ENCODE results near the gene CUL3.

CUL3 gene

DNA sequence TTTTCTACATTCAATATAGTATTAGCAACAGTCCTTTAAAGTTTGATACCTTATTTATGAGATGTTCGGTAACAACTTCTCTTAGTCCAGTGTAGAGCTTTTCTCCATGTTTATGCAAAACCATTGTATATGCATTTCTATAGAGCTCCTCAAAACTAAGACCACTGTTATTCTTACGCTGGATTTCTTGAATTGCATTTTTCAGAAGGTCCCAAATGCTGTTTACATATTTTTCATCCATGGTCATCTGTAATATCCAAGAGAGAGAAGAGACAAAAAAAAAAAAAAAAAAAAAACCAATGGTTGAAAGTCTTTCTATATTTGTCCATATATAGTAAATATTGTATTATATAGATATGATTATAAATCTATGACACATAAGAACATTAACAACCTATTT is 27.6 kb downstream of the CUL3 start:
- H3K27me3 ChIP-seq (ENCODE audit: insufficient read depth, poor library complexity, severe bottlenecking), result no peaks in the 10 kb centered on the region
- no peak overlapping the region for H3K4me3 ChIP-seq (replicated peaks; ENCODE audit: insufficient read depth, low read length)
- TF ChIP-seq SPI1 (IDR thresholded peaks at IDR 0.05; ENCODE audit: borderline replicate concordance, low read depth), result no peak
- no peak for DNase-seq (ENCODE audit: low read depth in 1 of 2, low spot score in 1 of 2)
- no peak overlapping the region for H3K27ac ChIP-seq (replicated peaks)

- DNase-seq (ENCODE audit: low read depth in 1 of 2, low spot score in 1 of 2), result no peak
- Histone ChIP-seq H3K4me3 (replicated peaks; ENCODE audit: insufficient read depth, low read length) (no peak overlapping the region), H3K27ac (replicated peaks) (no peak overlapping the region), H3K27me3 (ENCODE audit: insufficient read depth, poor library complexity, severe bottlenecking) (no peaks in the 10 kb centered on the region)
- TF ChIP-seq REST (IDR thresholded peaks at IDR 0.05; ENCODE audit: insufficient replicate concordance, low read depth) (no peak), SPI1 (IDR thresholded peaks at IDR 0.05; ENCODE audit: borderline replicate concordance, low read depth) (no peak), CTCF (IDR thresholded peaks at IDR 0.05; ENCODE audit: insufficient read depth, low read length) (no peak), POLR2AphosphoS5 (IDR thresholded peaks at IDR 0.05; ENCODE audit: low read depth) (no peak), GABPA (IDR thresholded peaks at IDR 0.05; ENCODE audit: low read depth) (no peak)
Measured at GRCh38 chr2:224556381-224556780, 28.8 kb downstream of the CUL3 start.

- Histone ChIP-seq H3K4me3 (replicated peaks; ENCODE audit: insufficient read depth, low read length) (no peak overlapping the region), H3K27ac (replicated peaks) (no peak overlapping the region), H3K27me3 (ENCODE audit: insufficient read depth, poor library complexity, severe bottlenecking) (no peaks in the 10 kb centered on the region)
- TF ChIP-seq SPI1 (IDR thresholded peaks at IDR 0.05; ENCODE audit: borderline replicate concordance, low read depth) (no peak), CTCF (IDR thresholded peaks at IDR 0.05; ENCODE audit: insufficient read depth, low read length) (no peak), GABPA (IDR thresholded peaks at IDR 0.05; ENCODE audit: low read depth) (no peak), POLR2AphosphoS5 (IDR thresholded peaks at IDR 0.05; ENCODE audit: low read depth) (no peak), REST (IDR thresholded peaks at IDR 0.05; ENCODE audit: insufficient replicate concordance, low read depth) (no peak)
- no peak for DNase-seq (ENCODE audit: low read depth in 1 of 2, low spot score in 1 of 2)
Measured at GRCh38 chr2:224555823-224556366, 29.3 kb downstream of the CUL3 start.

DNA sequence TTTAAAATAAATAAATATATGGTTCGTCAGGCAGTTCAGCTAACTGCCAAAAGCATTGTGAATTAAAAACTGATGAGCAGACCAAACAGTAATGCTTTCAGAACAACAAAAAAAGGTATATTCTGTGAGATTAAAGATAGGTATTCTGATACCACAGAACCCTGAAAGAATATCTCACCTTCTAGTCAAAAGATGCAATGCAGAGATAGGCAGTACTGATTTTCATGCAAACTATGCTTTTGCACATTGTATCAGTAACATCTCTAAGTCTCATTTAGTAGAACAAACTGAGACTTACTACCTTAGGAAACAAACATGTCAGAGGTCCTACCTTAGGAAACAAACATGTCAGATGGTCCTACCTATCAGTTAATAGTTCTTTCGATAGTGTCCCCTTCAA is 32.4 kb downstream of the CUL3 start:
- no peak overlapping the region for H3K4me3 ChIP-seq (replicated peaks; ENCODE audit: insufficient read depth, low read length)
- TF ChIP-seq POLR2AphosphoS5 (IDR thresholded peaks at IDR 0.05; ENCODE audit: low read depth) (no peak), REST (IDR thresholded peaks at IDR 0.05; ENCODE audit: insufficient replicate concordance, low read depth) (no peak), CTCF (IDR thresholded peaks at IDR 0.05; ENCODE audit: insufficient read depth, low read length) (no peak)
- no peaks in the 10 kb centered on the region for H3K27me3 ChIP-seq (ENCODE audit: insufficient read depth, poor library complexity, severe bottlenecking)
- no peak for DNase-seq (ENCODE audit: low read depth in 1 of 2, low spot score in 1 of 2)
- no peak overlapping the region for H3K27ac ChIP-seq (replicated peaks)
